GM12865 (cell line): ENCODE data around the gene GRIA3.

Source experiments
- DNase-seq: peaks from one replicate; pipeline ENCODE4 v3.0.0; 2010; ENCODE audit warnings: low read depth
- H3K4me3 ChIP-seq: 2 replicates; pipeline ENCODE4 v1.5.1; 2011; ENCODE audit warnings: mild to moderate bottlenecking, low read depth, low read length, control low read depth
- TF ChIP-seq, protein P1 (sequence below): IDR thresholded peaks from 2 replicates; pipeline ENCODE4 v1.5.1; 2011; ENCODE audit warnings: low read length, control low read depth, low read depth, inconsistent platforms; ENCODE audit not compliant: insufficient read depth; ENCODE audit errors: missing control alignments

The GRIA3 gene

DNA sequence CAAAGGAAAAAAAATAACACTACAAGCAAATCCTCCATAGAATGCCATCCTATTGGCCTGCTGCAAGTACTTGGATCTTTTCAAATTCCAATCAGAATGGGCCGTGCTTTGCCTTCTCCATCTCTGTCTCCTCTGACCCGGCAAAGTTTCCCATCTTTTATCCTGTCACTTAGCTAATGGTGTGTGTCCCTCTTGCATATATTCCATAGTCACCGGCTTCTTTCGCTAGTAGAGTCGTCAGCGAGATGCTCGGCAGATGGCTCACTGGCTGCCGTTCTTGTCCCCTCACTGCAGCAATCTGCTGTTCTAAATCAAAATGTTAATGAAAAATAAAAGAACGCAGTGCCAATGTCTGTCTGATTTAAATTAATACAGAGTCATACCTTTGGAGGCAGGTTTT is 22.1 kb downstream of the GRIA3 start:
- TF ChIP-seq, protein P1, sequence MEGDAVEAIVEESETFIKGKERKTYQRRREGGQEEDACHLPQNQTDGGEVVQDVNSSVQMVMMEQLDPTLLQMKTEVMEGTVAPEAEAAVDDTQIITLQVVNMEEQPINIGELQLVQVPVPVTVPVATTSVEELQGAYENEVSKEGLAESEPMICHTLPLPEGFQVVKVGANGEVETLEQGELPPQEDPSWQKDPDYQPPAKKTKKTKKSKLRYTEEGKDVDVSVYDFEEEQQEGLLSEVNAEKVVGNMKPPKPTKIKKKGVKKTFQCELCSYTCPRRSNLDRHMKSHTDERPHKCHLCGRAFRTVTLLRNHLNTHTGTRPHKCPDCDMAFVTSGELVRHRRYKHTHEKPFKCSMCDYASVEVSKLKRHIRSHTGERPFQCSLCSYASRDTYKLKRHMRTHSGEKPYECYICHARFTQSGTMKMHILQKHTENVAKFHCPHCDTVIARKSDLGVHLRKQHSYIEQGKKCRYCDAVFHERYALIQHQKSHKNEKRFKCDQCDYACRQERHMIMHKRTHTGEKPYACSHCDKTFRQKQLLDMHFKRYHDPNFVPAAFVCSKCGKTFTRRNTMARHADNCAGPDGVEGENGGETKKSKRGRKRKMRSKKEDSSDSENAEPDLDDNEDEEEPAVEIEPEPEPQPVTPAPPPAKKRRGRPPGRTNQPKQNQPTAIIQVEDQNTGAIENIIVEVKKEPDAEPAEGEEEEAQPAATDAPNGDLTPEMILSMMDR, result no peak
- no peak overlapping the region for H3K4me3 ChIP-seq
- no peak for DNase-seq

DNA sequence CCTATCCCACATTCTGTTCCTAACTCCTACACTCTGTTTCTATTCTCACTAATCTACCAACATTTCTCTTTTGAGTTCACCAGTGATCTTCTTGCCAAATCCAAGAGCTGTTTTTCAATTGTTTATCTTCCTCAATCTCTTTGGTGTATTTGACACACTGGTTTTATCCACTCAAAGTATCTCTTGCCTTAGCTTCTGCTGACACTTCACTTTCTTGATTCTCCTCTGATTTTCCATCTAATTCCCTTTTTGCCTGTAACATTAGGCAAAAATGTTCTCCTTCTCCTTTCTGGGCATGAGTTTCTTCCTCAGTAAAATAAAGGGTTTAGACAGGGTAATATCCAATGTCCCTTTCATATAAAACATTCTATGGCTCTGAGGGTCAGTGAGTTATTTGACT is 26.2 kb downstream of the GRIA3 start:
- TF ChIP-seq, protein P1, result no peak
- DNase-seq, result no peak
- no peak overlapping the region for H3K4me3 ChIP-seq

DNA sequence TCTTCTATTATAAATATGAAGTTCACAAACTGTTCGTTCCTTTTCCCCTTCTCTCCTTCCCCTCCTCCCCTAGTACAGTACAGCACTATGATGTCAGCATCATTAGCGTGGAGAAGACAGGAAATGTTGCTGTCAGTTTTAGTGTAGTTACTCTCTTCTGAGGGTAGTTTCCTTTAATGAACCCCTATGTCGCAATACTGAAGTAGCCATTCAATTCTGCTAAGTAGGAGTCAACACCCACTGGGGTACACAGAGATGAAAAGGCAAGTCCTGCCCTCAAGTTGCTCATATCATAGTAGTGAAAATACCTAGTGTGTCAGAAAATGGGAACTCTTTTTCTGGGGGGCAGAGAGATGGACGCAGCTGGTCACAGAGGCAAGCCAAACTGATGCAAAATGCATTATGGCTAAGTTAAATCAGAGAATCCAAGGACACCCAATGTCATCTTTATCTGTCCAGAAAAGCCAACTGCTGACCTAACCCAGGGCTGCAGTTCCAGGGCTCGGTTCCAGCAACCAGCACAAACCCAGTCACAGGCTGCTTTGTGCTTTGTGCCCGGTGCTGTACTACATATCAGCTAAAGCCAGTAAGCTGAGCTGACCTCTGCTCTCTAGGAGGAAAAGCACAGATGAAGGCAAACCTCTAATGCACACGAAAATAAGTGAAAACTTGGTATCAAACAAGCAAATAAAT is 31.5 kb downstream of the GRIA3 start:
- H3K4me3 ChIP-seq, result no peak overlapping the region
- DNase-seq, result no peak
- TF ChIP-seq, protein P1, result no peak

DNA sequence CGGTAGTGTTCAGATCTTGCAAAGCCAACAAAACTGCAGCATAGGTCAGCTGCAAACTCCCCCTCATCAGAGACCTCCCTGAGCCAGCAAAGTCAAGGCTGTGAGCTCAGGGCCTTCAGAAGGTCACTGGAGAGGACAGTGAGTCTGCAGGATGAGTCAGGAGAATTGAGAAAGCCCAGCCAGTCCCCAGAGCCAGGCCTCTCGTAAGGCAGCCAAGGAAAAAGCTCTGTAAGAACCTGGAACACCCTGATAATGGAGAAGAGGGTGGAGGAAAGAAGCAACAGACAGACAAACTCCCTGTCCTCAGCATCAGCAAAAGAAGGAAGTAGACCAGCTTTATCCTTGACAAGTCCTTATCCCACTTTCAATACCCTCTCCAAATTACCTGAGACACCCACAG is 33.0 kb downstream of the GRIA3 start:
- TF ChIP-seq, protein P1, result no peak
- no peak for DNase-seq

DNA sequence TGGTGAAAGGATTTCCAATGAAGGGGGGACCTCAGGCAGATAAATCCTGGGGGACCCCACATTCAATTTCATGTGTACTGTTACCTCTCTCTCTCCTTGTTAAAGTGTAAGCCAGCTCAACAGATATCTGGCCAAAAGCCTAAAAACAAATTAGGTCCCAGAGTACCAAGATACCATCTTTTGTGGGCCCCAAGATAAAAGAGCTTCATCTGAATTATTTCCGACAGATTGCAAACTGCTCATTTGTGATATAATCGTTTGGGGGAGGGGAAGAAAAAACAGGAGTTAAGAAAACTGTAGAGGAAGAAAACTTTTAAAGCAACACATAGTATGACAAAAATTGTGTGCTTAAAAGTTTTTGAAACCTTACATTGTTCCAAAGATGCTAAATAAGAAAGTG is 33.6 kb downstream of the GRIA3 start:
- TF ChIP-seq, protein P1, result no peak
- DNase-seq, result no peak
- H3K4me3 ChIP-seq, result no peak overlapping the region

More for the DNA sequence above, 33.0 kb downstream of the GRIA3 start:
- no peak overlapping the region for H3K4me3 ChIP-seq

DNA sequence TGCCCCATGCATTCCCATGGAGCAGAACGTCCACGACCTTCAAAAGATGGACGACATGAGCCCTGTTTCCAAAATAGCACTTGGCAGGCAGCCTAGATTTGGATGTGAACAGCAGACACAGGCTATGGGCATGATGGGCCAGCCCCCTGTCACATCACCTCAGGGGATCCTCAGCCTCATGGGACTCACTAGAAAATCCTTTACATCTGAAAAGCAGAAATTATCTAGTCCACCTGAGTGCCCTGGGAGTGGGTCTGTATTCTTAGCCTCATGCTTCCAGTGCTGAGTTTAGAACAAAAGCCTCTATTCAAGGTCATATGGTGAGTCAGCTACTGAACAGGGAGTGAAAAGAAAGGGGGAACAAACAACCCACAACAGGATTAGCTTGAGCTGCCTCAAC is 35.8 kb downstream of the GRIA3 start:
- DNase-seq, result no peak
- H3K4me3 ChIP-seq, result no peak overlapping the region
- TF ChIP-seq, protein P1, result no peak

DNA sequence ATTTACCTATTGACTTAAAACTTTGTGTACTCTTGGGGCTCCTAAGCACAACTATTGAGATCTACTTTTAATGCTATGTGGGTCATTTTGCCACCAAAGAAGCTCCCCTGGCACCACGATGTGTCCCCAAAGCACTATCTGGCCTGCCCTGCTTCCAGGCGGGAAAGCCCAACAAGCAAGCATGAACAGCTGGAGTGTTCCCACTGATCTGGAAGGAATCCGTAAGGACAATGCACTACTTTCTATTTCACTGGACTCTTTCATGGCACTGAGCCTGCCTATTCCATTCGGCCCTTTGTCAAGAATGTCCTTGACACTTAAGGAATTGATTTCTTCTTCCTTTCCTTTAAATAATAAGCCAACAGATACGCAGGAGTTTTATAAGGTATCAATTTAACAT is 38.8 kb downstream of the GRIA3 start:
- no peak overlapping the region for H3K4me3 ChIP-seq
- TF ChIP-seq, protein P1, result no peak
- no peak for DNase-seq
